Measurements from ENCODE around the gene CORO1C.
A peak's percentile ranks its signal among the peaks of the same experiment; 100 is the strongest.
"Not testable (repeated sequence)": the region's sequence is repeated elsewhere in the genome, so short reads cannot be mapped to it uniquely, and the experiment has no call there.

Gene CORO1C

GRCh38 chr12:108731105-108731865 is at the start of gene CORO1C:
TSS of gene CORO1C (minus strand) at chr12:108731518. CDS start at chr12:108701318, 30,200 bp downstream.
- DNase-seq, result peak; percentile 89

GRCh38 chr12:108779998-108780688 is 48.8 kb upstream of the CORO1C start:
- no peak for DNase-seq

GRCh38 chr12:108778053-108778452 is 46.7 kb upstream of the CORO1C start:
- no peak for DNase-seq

GRCh38 chr12:108777156-108777555 is 45.8 kb upstream of the CORO1C start:
- DNase-seq, result no peak

GRCh38 chr12:108773798-108774788 is 42.8 kb upstream of the CORO1C start:
- DNase-seq, result peak; percentile 18

GRCh38 chr12:108772891-108773797 is 41.8 kb upstream of the CORO1C start:
- no peak for DNase-seq

GRCh38 chr12:108772247-108772646 is 40.9 kb upstream of the CORO1C start:
- no peak for DNase-seq

- not testable (repeated sequence) for DNase-seq
These were observed 40.5 kb upstream of the CORO1C start for GRCh38 chr12:108771835-108772234.

- no peak for DNase-seq
These were observed 39.6 kb upstream of the CORO1C start for GRCh38 chr12:108770963-108771362.

GRCh38 chr12:108770269-108770829 is 39.0 kb upstream of the CORO1C start:
- no peak for DNase-seq

GRCh38 chr12:108768591-108769500 is 37.5 kb upstream of the CORO1C start:
- DNase-seq, result no peak

- DNase-seq, result no peak
These were observed 35.0 kb upstream of the CORO1C start for GRCh38 chr12:108766294-108766693.

- no peak for DNase-seq
These were observed 34.0 kb upstream of the CORO1C start for GRCh38 chr12:108765289-108765764.

GRCh38 chr12:108764540-108765288 is 33.4 kb upstream of the CORO1C start:
- DNase-seq, result no peak

- no peak for DNase-seq
These were observed 29.9 kb upstream of the CORO1C start for GRCh38 chr12:108761226-108761625.

- DNase-seq, result no peak
These were observed 28.6 kb upstream of the CORO1C start for GRCh38 chr12:108759924-108760323.

- no peak for DNase-seq
These were observed 26.5 kb upstream of the CORO1C start for GRCh38 chr12:108757856-108758255.

- no peak for DNase-seq
These were observed 25.1 kb upstream of the CORO1C start for GRCh38 chr12:108756421-108756820.

- DNase-seq, result no peak
These were observed 24.2 kb upstream of the CORO1C start for GRCh38 chr12:108755481-108755880.

GRCh38 chr12:108753976-108754375 is 22.7 kb upstream of the CORO1C start:
- DNase-seq, result no peak
